Jurkat, Clone E6-1 (cell line): ENCODE measurements around the gene AADACL2.
"Not testable (repeated sequence)": the region's sequence is repeated elsewhere in the genome, so short reads cannot be mapped to it uniquely, and the experiment has no call there.

Source experiments
- DNase-seq: peaks from one replicate; pipeline ENCODE4 v3.0.0-alpha.2; 2011; ENCODE audit warnings: low read depth, low spot score
- H3K4me3 ChIP-seq: 2 replicates; pipeline ENCODE4 v1.5.1; 2011; ENCODE audit warnings: mild to moderate bottlenecking, low read length, control low read depth, moderate library complexity

Gene AADACL2

GRCh38 chr3:151761581-151761980 lies 27.9 kb downstream of the AADACL2 start:
- no peak overlapping the region for H3K4me3 ChIP-seq
- DNase-seq, result no peak

GRCh38 chr3:151764699-151765098 lies 31.0 kb downstream of the AADACL2 start:
- not testable (repeated sequence) for H3K4me3 ChIP-seq, DNase-seq

- DNase-seq, result no peak
- no peak overlapping the region for H3K4me3 ChIP-seq
These were observed 32.0 kb downstream of the AADACL2 start for GRCh38 chr3:151765685-151766084.

- H3K4me3 ChIP-seq, result no peak overlapping the region
- no peak for DNase-seq
These were observed 32.7 kb downstream of the AADACL2 start for GRCh38 chr3:151766454-151766853.

- no peak for DNase-seq
- no peak overlapping the region for H3K4me3 ChIP-seq
These were observed 34.7 kb downstream of the AADACL2 start for GRCh38 chr3:151768393-151768930.

- no peak for DNase-seq
- H3K4me3 ChIP-seq, result no peak overlapping the region
These were observed 35.4 kb downstream of the AADACL2 start for GRCh38 chr3:151769175-151769574.

- H3K4me3 ChIP-seq, result no peak overlapping the region
- no peak for DNase-seq
These were observed 37.2 kb downstream of the AADACL2 start for GRCh38 chr3:151770956-151771355.

GRCh38 chr3:151772825-151773480 lies 39.2 kb downstream of the AADACL2 start:
- no peak overlapping the region for H3K4me3 ChIP-seq
- DNase-seq, result no peak

- no peak overlapping the region for H3K4me3 ChIP-seq
- no peak for DNase-seq
These were observed 40.5 kb downstream of the AADACL2 start for GRCh38 chr3:151774235-151774634.

- no peak overlapping the region for H3K4me3 ChIP-seq
- no peak for DNase-seq
These were observed 41.2 kb downstream of the AADACL2 start for GRCh38 chr3:151774910-151775309.

GRCh38 chr3:151775314-151776258 lies 41.9 kb downstream of the AADACL2 start:
- no peak for DNase-seq

GRCh38 chr3:151776259-151776740 lies 42.6 kb downstream of the AADACL2 start:
- no peak for DNase-seq
- no peak overlapping the region for H3K4me3 ChIP-seq

More at GRCh38 chr3:151775314-151776258, 41.9 kb downstream of the AADACL2 start:
- no peak overlapping the region for H3K4me3 ChIP-seq

- H3K4me3 ChIP-seq, result no peak overlapping the region
- no peak for DNase-seq
These were observed 44.2 kb downstream of the AADACL2 start for GRCh38 chr3:151777880-151778279.

GRCh38 chr3:151787626-151788025 lies 53.9 kb downstream of the AADACL2 start:
- no peak for DNase-seq
- H3K4me3 ChIP-seq, result no peak overlapping the region

GRCh38 chr3:151788401-151788800 lies 54.7 kb downstream of the AADACL2 start:
- no peak for DNase-seq
- no peak overlapping the region for H3K4me3 ChIP-seq

GRCh38 chr3:151789853-151790463 lies 56.2 kb downstream of the AADACL2 start:
- no peak overlapping the region for H3K4me3 ChIP-seq
- DNase-seq, result no peak

GRCh38 chr3:151790763-151791162 lies 57.0 kb downstream of the AADACL2 start:
- DNase-seq, H3K4me3 ChIP-seq: not testable (repeated sequence)

- no peak overlapping the region for H3K4me3 ChIP-seq
- no peak for DNase-seq
These were observed 58.7 kb downstream of the AADACL2 start for GRCh38 chr3:151792411-151792810.

GRCh38 chr3:151793636-151794035 lies 59.9 kb downstream of the AADACL2 start:
- DNase-seq, result no peak
- H3K4me3 ChIP-seq, result no peak overlapping the region
